NT2/D1 (cell line): ENCODE data around the gene DHPS.

Experiments used
- SUZ12 ChIP-seq: IDR thresholded peaks from 2 replicates; pipeline ENCODE4 v1.6.1; 2011; ENCODE audit not compliant: insufficient read length, insufficient read depth; ENCODE audit errors: extremely low read depth
- YY1 ChIP-seq: IDR thresholded peaks from 2 replicates; pipeline ENCODE4 v1.6.1; 2011; ENCODE audit not compliant: insufficient read length, insufficient read depth
- ZNF274 ChIP-seq: IDR thresholded peaks from 2 replicates; pipeline ENCODE4 v1.6.1; 2011; ENCODE audit warnings: mild to moderate bottlenecking, low read depth, low read length

DNA sequence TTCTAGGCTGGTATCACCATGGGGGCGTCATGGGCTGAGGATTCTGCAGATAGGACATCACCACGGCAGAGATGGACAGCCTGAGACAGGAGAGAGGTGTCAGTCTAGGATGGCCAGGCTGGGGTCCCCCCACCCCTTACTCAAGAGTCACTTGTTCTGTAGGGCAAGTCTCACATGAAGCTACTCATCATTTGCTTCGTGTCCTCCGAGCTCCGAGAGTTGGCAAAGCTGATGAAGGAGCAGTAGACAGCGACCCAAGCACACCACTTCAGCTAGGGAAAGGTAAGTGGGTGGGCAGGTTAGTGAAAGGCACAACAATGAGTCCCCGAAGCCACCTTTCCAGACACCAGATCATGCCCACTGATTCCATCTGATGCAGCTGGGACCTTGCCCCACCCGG is 13.3 kb downstream of the DHPS start:
- TF ChIP-seq ZNF274 (no peak), YY1 (no peak), SUZ12 (no peak)
